Activated CD8-positive, alpha-beta memory T cell treated with anti-CD3 and anti-CD28 coated beads, Interleukin-2, amount 50 U/mL, for 48 hours (primary cell): ENCODE results near the gene HTR6.

Experiments used
- DNase-seq: peaks from one replicate; pipeline ENCODE4 v3.0.0-alpha.2; 2020

Gene HTR6

GRCh38 chr1:19689856-19690255, 25.2 kb downstream of the HTR6 start:
- no peak for DNase-seq

GRCh38 chr1:19690342-19690741, 25.7 kb downstream of the HTR6 start:
- no peak for DNase-seq

- no peak for DNase-seq
Measured at GRCh38 chr1:19694298-19694697, 29.6 kb downstream of the HTR6 start.

GRCh38 chr1:19695772-19696171, 31.1 kb downstream of the HTR6 start:
- DNase-seq, result no peak

GRCh38 chr1:19696820-19697219, 32.1 kb downstream of the HTR6 start:
- no peak for DNase-seq

GRCh38 chr1:19698181-19698580, 33.5 kb downstream of the HTR6 start:
- DNase-seq, result no peak

- DNase-seq, result no peak
Measured at GRCh38 chr1:19700079-19700777, 35.6 kb downstream of the HTR6 start.

GRCh38 chr1:19703280-19703679, 38.6 kb downstream of the HTR6 start:
- DNase-seq, result no peak

- DNase-seq, result peak; percentile 81
Measured at GRCh38 chr1:19704247-19705113, 39.8 kb downstream of the HTR6 start.

- DNase-seq, result no peak
Measured at GRCh38 chr1:19705464-19705863, 40.8 kb downstream of the HTR6 start.

GRCh38 chr1:19706136-19706535, 41.5 kb downstream of the HTR6 start:
- no peak for DNase-seq

- no peak for DNase-seq
Measured at GRCh38 chr1:19708567-19709110, 44.0 kb downstream of the HTR6 start.

GRCh38 chr1:19709260-19709793, 44.7 kb downstream of the HTR6 start:
- DNase-seq, result no peak

GRCh38 chr1:19710825-19711611, 46.3 kb downstream of the HTR6 start:
- DNase-seq, result no peak

GRCh38 chr1:19712928-19713327, 48.3 kb downstream of the HTR6 start:
- DNase-seq, result no peak

GRCh38 chr1:19715334-19716203, 50.9 kb downstream of the HTR6 start:
- DNase-seq, result peak; percentile 94

GRCh38 chr1:19717467-19717866, 52.8 kb downstream of the HTR6 start:
- no peak for DNase-seq

GRCh38 chr1:19720174-19720573, 55.5 kb downstream of the HTR6 start:
- no peak for DNase-seq

- no peak for DNase-seq
Measured at GRCh38 chr1:19720973-19721372, 56.3 kb downstream of the HTR6 start.

GRCh38 chr1:19723874-19724273, 59.2 kb downstream of the HTR6 start:
- DNase-seq, result no peak

GRCh38 chr1:19725606-19726005, 60.9 kb downstream of the HTR6 start:
- no peak for DNase-seq
